Panc1 (cell line): ENCODE data around the gene COG2. TPM values are rescaled to one million over a fixed set of nuclear protein-coding genes. Genes with fewer than 3 reads are reported as not detected.

Experiments used
- ATAC-seq: fragments of 200-7000 bp; cut with Tn5 transposase; 2 replicates; pipeline ENCODE4 v1.9.1; 2020; ENCODE audit warnings: mild to moderate bottlenecking, moderate library complexity
- BruUV-seq: library from RNA; stranded (reverse); fragments of 400-500 nt; replicated peaks from 2 replicates; lab custom pipeline; 2021; lab: Mats Ljungman, UMichigan
- CTCF ChIA-PET: fragments of 300-600 bp; sonication (Branson Sonifier 250); formaldehyde crosslinking; loops from one replicate; lab custom pipeline; 2022; ENCODE audit warnings: antibody characterized with exemption; lab: Charles Lee
- POLR2A ChIA-PET: fragments of 300-600 bp; sonication (Branson Sonifier 250); formaldehyde crosslinking; loops from one replicate; lab custom pipeline; 2022; ENCODE audit warnings: antibody characterized with exemption; lab: Charles Lee
- DNase-seq: peaks from one replicate; pipeline ENCODE4 v3.0.0-alpha.2; 2010; ENCODE audit warnings: low read depth, low spot score
- H3K27ac ChIP-seq: 2 replicates; pipeline ENCODE4 v1.5.1; 2011; ENCODE audit warnings: mild to moderate bottlenecking, low read length, inconsistent platforms
- H3K27me3 ChIP-seq: fragments of 200-500 bp; sonication (Bioruptor generic); 2 replicates; pipeline ENCODE4 v1.6.0; 2014; ENCODE audit warnings: low read length, inconsistent platforms; ENCODE audit not compliant: control insufficient read depth, insufficient read depth
- H3K36me3 ChIP-seq: fragments of 200-500 bp; sonication (Bioruptor generic); 2 replicates; pipeline ENCODE4 v1.5.1; 2014; ENCODE audit warnings: inconsistent platforms, mild to moderate bottlenecking, low read length, moderate library complexity; ENCODE audit not compliant: control insufficient read depth, insufficient read depth
- H3K4me1 ChIP-seq: 2 replicates; pipeline ENCODE4 v1.5.1; 2011; ENCODE audit warnings: inconsistent platforms, mild to moderate bottlenecking, low read length, moderate library complexity; ENCODE audit not compliant: control insufficient read depth, insufficient read depth
- H3K4me3 ChIP-seq, 2 experiments: 2 replicates each; pipeline ENCODE4 v1.5.1; 2011 to 2012; ENCODE audit warnings: low read depth in 2 of 2, low read length in 2 of 2, mild to moderate bottlenecking in 2 of 2, inconsistent platforms in 1 of 2, moderate library complexity in 1 of 2
- H3K9me3 ChIP-seq: fragments of 200-500 bp; sonication (Bioruptor generic); 2 replicates; pipeline ENCODE4 v1.5.1; 2014; ENCODE audit warnings: low read depth, mild to moderate bottlenecking, inconsistent platforms, low read length, moderate library complexity; ENCODE audit not compliant: control insufficient read depth, insufficient read depth
- CTCF ChIP-seq: fragments of 450-650 bp; IDR thresholded peaks from 2 replicates; pipeline ENCODE4 v1.5.1; 2017; ENCODE audit warnings: mild to moderate bottlenecking
- POLR2AphosphoS5 ChIP-seq: IDR thresholded peaks from 2 replicates; pipeline ENCODE4 v1.6.1; 2012; ENCODE audit warnings: mild to moderate bottlenecking, low read depth, low read length, moderate library complexity
- SIN3A ChIP-seq: IDR thresholded peaks from 2 replicates; pipeline ENCODE4 v1.6.1; 2012; ENCODE audit warnings: low read depth, mild to moderate bottlenecking, low read length, moderate library complexity, borderline replicate concordance; ENCODE audit not compliant: insufficient read depth
- TCF7L2 ChIP-seq: IDR thresholded peaks from 2 replicates; pipeline ENCODE4 v1.6.1; 2011; ENCODE audit warnings: mild to moderate bottlenecking, low read depth, low read length, inconsistent platforms
- in situ Hi-C: cut with HindIII; loops from 2 replicates; pipeline ENCODE4 v1.10.0; 2016; ENCODE audit warnings: low sequenced_read_pairs, low pct_unique_long_range_greater_than_20kb
- intact Hi-C: fragments of 100-400 bp; cut with micrococcal nuclease; formaldehyde crosslinking; loops from one replicate; pipeline ENCODE4 v1.10.0; 2022; ENCODE audit not compliant: unreplicated experiment
- total RNA-seq: library from RNA; stranded (reverse); gene quantifications from one replicate; pipeline ENCODE4 v1.2.1, GENCODE V29; 2021; ENCODE audit not compliant: unreplicated experiment
- TF ChIP-seq, protein P1 (sequence below), 2 experiments: IDR thresholded peaks; 2 replicates each; pipeline ENCODE4 v1.6.1; 2011 to 2012; ENCODE audit warnings: low read depth in 2 of 2, control low read depth in 1 of 2, low read length in 1 of 2, mild to moderate bottlenecking in 1 of 2, moderate library complexity in 1 of 2; ENCODE audit not compliant: insufficient read depth in 1 of 2

Gene COG2
- total RNA-seq, 1 experiment from 2014 or later, result 20.5 TPM

- no peak overlapping the region for H3K4me3 ChIP-seq
- intact Hi-C loops, result no loop called here
- in situ Hi-C loops, result no loop called here
- BruUV-seq, result no TSS peak
- ATAC-seq (no peak), DNase-seq (no peak)
- CTCF ChIA-PET, result no interaction called here
- peaks cover 17% of the 10 kb centered on the region for H3K36me3 ChIP-seq
- no peak overlapping the region for H3K27ac ChIP-seq
- H3K4me1 ChIP-seq, result no peaks in the 10 kb centered on the region
- TF ChIP-seq, protein P1, sequence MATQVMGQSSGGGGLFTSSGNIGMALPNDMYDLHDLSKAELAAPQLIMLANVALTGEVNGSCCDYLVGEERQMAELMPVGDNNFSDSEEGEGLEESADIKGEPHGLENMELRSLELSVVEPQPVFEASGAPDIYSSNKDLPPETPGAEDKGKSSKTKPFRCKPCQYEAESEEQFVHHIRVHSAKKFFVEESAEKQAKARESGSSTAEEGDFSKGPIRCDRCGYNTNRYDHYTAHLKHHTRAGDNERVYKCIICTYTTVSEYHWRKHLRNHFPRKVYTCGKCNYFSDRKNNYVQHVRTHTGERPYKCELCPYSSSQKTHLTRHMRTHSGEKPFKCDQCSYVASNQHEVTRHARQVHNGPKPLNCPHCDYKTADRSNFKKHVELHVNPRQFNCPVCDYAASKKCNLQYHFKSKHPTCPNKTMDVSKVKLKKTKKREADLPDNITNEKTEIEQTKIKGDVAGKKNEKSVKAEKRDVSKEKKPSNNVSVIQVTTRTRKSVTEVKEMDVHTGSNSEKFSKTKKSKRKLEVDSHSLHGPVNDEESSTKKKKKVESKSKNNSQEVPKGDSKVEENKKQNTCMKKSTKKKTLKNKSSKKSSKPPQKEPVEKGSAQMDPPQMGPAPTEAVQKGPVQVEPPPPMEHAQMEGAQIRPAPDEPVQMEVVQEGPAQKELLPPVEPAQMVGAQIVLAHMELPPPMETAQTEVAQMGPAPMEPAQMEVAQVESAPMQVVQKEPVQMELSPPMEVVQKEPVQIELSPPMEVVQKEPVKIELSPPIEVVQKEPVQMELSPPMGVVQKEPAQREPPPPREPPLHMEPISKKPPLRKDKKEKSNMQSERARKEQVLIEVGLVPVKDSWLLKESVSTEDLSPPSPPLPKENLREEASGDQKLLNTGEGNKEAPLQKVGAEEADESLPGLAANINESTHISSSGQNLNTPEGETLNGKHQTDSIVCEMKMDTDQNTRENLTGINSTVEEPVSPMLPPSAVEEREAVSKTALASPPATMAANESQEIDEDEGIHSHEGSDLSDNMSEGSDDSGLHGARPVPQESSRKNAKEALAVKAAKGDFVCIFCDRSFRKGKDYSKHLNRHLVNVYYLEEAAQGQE (IDR thresholded peaks at IDR 0.05; ENCODE audit: insufficient read depth in 1 of 2, low read depth in 2 of 2, low read length in 1 of 2), result no peak
- TF ChIP-seq POLR2AphosphoS5 (no peak), CTCF (no peak), SIN3A (no peak), TCF7L2 (no peak)
- no peaks in the 10 kb centered on the region for H3K9me3 ChIP-seq
- no peaks in the 10 kb centered on the region for H3K27me3 ChIP-seq
- POLR2A ChIA-PET, result no interaction called here
These were observed 44.5 kb downstream of the COG2 start for GRCh38 chr1:230686747-230687146.

- in situ Hi-C loops (no loop called here), intact Hi-C loops (no loop called here)
- Histone ChIP-seq H3K9me3 (no peaks in the 10 kb centered on the region), H3K4me3 (no peak overlapping the region), H3K27me3 (no peaks in the 10 kb centered on the region), H3K27ac (no peak overlapping the region), H3K4me1 (no peaks in the 10 kb centered on the region), H3K36me3 (peaks cover 17% of the 10 kb centered on the region)
- BruUV-seq, result no TSS peak
- DNase-seq (no peak), ATAC-seq (no peak)
- POLR2A ChIA-PET, result no interaction called here
- CTCF ChIA-PET, result no interaction called here
- TF ChIP-seq TCF7L2 (no peak), SIN3A (no peak), POLR2AphosphoS5 (no peak), CTCF (no peak)
- TF ChIP-seq, protein P1 (IDR thresholded peaks at IDR 0.05; ENCODE audit: insufficient read depth in 1 of 2, low read depth in 2 of 2, low read length in 1 of 2), result no peak
These were observed 47.8 kb downstream of the COG2 start for GRCh38 chr1:230690101-230690500.
